ENCODE measurements around the gene IQGAP1.
"Not testable (repeated sequence)": the region's sequence is repeated elsewhere in the genome, so short reads cannot be mapped to it uniquely, and the experiment has no call there.

The IQGAP1 gene

GRCh38 chr15:90402767-90403166 lies 14.7 kb downstream of the IQGAP1 start:
- H3K4me3 ChIP-seq (ENCODE audit: low read depth, low read length) = no peak overlapping the region
- no peak for TF ChIP-seq CTCF (IDR thresholded peaks at IDR 0.05; ENCODE audit: low read depth, low read length, missing control alignments)
- in situ Hi-C loops (cut with HindIII; ENCODE audit: low sequenced_read_pairs) = no loop called here
- no peak for DNase-seq (ENCODE audit: low read depth)

- H3K4me3 ChIP-seq (ENCODE audit: low read depth, low read length) = no peak overlapping the region
- in situ Hi-C loops (cut with HindIII; ENCODE audit: low sequenced_read_pairs) = no loop called here
- TF ChIP-seq CTCF (IDR thresholded peaks at IDR 0.05; ENCODE audit: low read depth, low read length, missing control alignments) = no peak
- DNase-seq (ENCODE audit: low read depth) = no peak
These were observed 17.1 kb downstream of the IQGAP1 start for GRCh38 chr15:90405055-90405607.

DNA sequence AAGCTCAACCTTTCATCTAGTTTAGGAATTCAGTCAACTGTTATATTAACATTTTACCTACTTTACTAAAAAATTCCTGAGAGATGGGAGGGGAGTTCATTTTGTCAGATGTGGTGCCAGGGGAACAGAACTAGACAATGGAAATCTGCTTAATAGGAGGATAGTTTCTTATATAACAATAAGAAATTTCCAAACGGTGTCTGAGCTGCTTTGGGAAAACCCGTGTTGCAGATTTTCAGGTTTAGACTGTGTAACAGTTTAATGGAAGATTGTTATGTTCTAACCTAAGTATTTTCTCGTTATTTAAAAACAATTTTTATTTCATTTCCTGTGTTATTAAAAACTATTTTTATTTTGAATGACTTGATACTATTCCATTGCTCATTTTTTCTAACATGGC lies 19.3 kb downstream of the IQGAP1 start:
- in situ Hi-C loops (cut with HindIII; ENCODE audit: low sequenced_read_pairs) = no loop called here
- H3K4me3 ChIP-seq (ENCODE audit: low read depth, low read length) = no peak overlapping the region
- DNase-seq (ENCODE audit: low read depth) = no peak
- no peak for TF ChIP-seq CTCF (IDR thresholded peaks at IDR 0.05; ENCODE audit: low read depth, low read length, missing control alignments)

DNA sequence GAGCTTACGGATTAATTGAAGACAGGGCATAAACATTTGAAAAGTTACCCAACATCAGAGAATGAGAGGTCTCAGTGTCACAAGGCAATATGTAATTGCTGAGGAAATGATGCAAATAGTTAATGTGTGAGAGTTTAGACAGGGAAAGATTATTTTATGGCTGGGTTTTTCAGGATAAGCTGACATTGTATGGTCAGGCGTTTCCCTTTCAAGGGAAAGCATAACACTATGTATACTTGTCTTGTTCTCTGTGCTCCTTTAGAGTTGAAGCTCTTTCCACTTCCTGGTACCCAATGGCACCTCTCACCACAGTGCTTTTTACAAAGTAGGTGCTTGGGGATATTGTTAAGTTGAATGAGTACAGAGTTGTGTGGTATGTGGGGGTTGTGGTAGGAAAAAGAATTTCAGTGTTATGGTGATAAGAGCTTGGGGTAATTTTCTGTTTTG lies 19.9 kb downstream of the IQGAP1 start:
- in situ Hi-C loops (cut with HindIII; ENCODE audit: low sequenced_read_pairs) = no loop called here
- H3K4me3 ChIP-seq (ENCODE audit: low read depth, low read length) = no peak overlapping the region
- DNase-seq (ENCODE audit: low read depth) = no peak
- TF ChIP-seq CTCF (IDR thresholded peaks at IDR 0.05; ENCODE audit: low read depth, low read length, missing control alignments) = no peak

DNA sequence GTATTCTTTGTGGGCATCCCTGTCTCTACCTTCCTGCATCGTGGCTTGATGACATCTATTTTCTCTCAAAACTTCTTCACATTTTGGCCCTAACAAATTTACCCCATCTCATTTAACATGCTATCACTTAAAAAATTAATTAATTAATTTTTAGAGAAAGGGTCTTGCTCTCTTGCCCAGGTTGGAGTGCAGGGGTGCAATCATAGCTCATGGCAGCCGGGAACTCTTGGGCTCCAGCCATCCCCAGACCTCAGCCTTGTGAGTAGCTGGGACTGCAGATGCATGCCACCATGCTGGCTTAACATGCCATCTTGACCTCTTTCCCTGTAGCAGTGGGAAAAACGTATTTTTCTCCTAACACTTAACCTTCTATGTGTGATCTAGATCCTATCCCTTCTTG lies 20.6 kb downstream of the IQGAP1 start:
- no peak overlapping the region for H3K4me3 ChIP-seq (ENCODE audit: low read depth, low read length)
- no peak for TF ChIP-seq CTCF (IDR thresholded peaks at IDR 0.05; ENCODE audit: low read depth, low read length, missing control alignments)
- in situ Hi-C loops (cut with HindIII; ENCODE audit: low sequenced_read_pairs) = no loop called here
- DNase-seq (ENCODE audit: low read depth) = no peak

DNA sequence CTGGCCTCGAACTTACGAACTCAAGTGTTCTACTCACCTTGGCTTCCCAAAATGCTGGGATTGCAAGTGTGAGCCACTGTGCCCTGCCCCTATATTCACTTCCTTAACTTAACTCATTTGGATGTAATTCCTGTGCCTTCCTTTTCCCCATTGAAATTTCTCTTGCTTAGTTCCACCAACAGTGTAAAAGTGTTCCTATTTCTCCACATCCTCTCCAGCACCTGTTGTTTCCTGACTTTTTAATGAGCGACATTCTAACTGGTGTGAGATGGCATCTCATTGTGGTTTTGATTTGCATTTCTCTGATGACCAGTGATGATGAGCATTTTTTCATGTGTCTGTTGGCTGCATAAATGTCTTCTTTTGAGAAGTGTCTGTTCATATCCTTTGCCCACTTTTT lies 21.5 kb downstream of the IQGAP1 start:
- in situ Hi-C loops (cut with HindIII; ENCODE audit: low sequenced_read_pairs); DNase-seq (ENCODE audit: low read depth); H3K4me3 ChIP-seq (ENCODE audit: low read depth, low read length): not testable (repeated sequence)

DNA sequence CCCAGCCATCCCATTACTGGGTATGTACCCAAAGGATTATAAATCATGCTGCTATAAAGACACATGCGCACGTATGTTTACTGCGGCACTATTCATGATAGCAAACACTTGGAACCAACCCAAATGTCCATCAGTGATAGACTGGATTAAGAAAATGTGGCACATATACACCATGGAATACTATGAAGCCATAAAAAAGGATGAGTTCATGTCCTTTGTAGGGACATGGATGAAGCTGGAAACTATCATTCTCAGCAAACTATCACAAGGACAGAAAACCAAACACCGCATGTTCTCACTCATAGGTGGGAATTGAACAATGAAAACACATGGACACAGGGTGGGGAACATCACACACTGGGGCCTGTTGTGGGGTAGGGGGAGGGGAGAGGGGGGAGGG lies 22.3 kb downstream of the IQGAP1 start:
- DNase-seq (ENCODE audit: low read depth); in situ Hi-C loops (cut with HindIII; ENCODE audit: low sequenced_read_pairs); H3K4me3 ChIP-seq (ENCODE audit: low read depth, low read length): not testable (repeated sequence)

DNA sequence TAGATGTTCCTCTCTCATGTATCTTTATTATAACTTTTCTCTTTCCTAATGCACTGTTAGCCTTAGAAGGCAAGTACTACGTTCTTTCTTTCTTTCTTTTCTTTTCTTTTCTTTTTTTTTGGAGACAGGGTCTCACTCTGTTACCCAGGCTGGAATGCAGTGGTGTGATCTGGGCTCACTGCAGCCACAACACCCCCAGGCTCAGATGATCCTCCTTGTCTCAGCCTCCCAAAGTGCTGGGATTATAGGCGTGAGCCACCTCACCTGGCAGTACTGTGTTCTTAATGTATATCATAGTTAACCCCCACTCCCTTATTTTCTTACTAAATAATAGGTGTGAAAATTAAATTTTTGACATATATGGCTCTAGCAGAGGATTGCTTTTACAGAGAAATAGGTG lies 23.1 kb downstream of the IQGAP1 start:
- no peak overlapping the region for H3K4me3 ChIP-seq (ENCODE audit: low read depth, low read length)
- DNase-seq (ENCODE audit: low read depth) = no peak
- TF ChIP-seq CTCF (IDR thresholded peaks at IDR 0.05; ENCODE audit: low read depth, low read length, missing control alignments) = no peak
- in situ Hi-C loops (cut with HindIII; ENCODE audit: low sequenced_read_pairs) = no loop called here

All from astrocyte of the cerebellum (primary cell).